Measurements from ENCODE around the gene DALRD3.

Gene DALRD3

DNA sequence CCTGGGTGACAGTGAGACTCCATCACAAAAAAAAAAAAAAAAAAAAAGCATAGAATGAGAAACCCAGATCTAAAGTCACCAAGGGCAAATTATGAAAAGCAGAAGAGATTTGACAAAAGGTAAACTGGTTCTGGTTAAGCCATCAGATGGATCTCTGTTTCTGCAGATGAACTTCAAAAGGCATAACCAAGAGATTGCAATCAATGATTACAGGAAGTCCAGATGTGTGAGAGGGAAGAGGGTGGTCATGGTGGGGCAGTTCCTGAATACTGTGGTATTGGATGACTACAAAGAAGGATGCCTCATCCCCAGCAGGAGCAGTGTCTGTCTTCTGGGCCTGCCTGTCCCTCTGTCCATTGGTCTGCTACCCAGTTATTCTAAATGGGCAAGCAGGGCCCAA, 24.5 kb downstream of the DALRD3 start:
- Histone ChIP-seq H3K9me3 (ENCODE audit: control insufficient read depth in 5 of 5, low read length in 5 of 5) (no peaks in the 10 kb centered on the region), H3K27me3 (ENCODE audit: control insufficient read depth in 5 of 5, insufficient read depth in 4 of 5, low read length in 5 of 5) (no peaks in the 10 kb centered on the region), H3K4me3 (ENCODE audit: low read depth in 1 of 5, low read length in 5 of 5) (no peak overlapping the region), H3K4me1 (ENCODE audit: control insufficient read depth in 5 of 5, insufficient read depth in 5 of 5, low read length in 5 of 5) (peaks cover 9 to 29% (median 24%) of the 10 kb centered on the region in 5 donors), H3K9ac (ENCODE audit: low read length in 5 of 5) (no peak overlapping the region), H3K36me3 (ENCODE audit: control insufficient read depth in 5 of 5, insufficient read depth in 5 of 5, low read length in 5 of 5) (peaks cover 0 to 15% (median 4%) of the 10 kb centered on the region in 5 donors), H3K27ac (ENCODE audit: low read depth, low read length) (no peak overlapping the region)

DNA sequence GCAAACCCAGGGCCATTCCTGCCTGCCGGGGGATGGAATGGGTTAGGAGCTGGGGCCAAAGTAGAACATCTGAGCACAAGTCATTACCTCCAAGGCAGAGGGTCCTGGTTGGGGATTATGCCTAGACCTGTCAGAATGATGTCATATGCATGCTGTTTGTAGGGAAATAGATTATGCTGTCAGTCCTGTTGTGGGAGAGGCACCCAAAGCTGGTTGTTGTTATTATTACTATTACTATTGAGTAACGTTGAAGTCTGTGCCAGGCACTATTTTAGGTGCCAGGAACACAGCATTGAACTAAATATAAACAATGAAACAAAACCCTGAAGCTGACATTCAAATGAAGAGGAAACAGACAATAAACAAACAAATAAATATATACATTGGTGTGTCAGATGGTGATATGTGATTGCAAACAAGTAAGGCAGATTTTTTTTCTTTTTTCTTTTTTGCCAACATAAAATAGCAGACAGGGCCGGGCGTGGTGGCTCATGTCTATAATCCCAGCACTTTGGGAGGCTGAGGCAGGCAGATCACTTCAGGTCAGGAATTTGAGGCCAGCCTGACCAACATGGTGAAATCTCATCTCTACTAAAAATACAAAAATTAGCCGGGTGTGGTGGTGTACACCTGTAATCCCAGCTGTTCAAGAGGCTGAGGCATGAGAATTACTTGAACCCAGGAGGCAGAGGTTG, 26.4 kb downstream of the DALRD3 start:
- H3K27me3 ChIP-seq (ENCODE audit: control insufficient read depth in 5 of 5, insufficient read depth in 4 of 5, low read length in 5 of 5): no peaks in the 10 kb centered on the region
- no peaks in the 10 kb centered on the region for H3K9me3 ChIP-seq (ENCODE audit: control insufficient read depth in 5 of 5, low read length in 5 of 5)
- H3K9ac ChIP-seq (ENCODE audit: low read length in 5 of 5): peak overlapping the region in 3 of 5 donors; percentile 30 to 39 (median 31)
- peaks cover 0 to 15% (median 4%) of the 10 kb centered on the region in 5 donors for H3K36me3 ChIP-seq (ENCODE audit: control insufficient read depth in 5 of 5, insufficient read depth in 5 of 5, low read length in 5 of 5)
- peaks cover 9 to 29% (median 24%) of the 10 kb centered on the region in 5 donors for H3K4me1 ChIP-seq (ENCODE audit: control insufficient read depth in 5 of 5, insufficient read depth in 5 of 5, low read length in 5 of 5)
- peak overlapping the region in 1 of 5 donors; percentile 93 for H3K4me3 ChIP-seq (ENCODE audit: low read depth in 1 of 5, low read length in 5 of 5)
- H3K27ac ChIP-seq (ENCODE audit: low read depth, low read length): no peak overlapping the region

DNA sequence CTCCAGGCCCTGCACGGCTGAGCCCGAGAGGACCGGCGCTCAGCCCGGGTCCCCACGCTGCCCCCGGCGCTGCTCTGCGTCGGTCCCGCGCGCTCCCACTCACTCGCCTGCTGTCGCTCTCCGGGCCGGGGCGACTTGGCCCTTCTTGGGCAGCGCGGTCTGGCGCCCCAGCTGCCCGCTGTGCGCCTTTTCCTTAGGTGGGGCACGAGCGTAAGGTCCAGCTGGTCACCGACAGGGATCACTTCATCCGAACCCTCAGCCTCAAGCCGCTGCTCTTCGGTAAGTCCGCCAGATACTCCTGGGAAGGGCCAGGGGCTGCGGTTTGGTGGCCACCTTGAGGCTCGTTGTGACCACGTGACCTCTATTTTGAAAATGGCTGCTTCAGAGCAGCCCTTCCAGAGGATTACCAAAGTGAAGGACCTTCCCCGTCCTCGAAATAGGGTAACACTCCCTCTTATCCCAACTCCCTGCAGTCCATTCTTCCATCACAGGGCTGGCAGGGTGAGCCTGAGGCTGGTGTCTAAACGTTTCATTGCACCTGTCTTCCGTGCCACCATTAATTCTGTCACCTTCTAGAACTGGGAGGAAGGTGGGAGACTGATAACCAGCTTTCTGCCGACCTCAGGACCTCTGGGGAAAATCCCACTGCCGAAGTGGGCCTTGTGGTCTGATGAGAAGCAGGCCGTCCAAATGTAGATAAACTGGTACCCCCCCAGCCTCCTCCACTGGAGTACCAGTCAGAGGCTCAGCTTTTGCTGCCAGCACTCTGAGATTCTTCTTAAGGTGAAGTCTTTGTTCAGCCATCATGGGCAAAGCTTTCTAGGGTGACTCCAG, 27.5 kb downstream of the DALRD3 start:
- Histone ChIP-seq H3K9me3 (ENCODE audit: control insufficient read depth in 5 of 5, low read length in 5 of 5) (no peaks in the 10 kb centered on the region), H3K4me1 (ENCODE audit: control insufficient read depth in 5 of 5, insufficient read depth in 5 of 5, low read length in 5 of 5) (peaks cover 9 to 29% (median 24%) of the 10 kb centered on the region in 5 donors), H3K27me3 (ENCODE audit: control insufficient read depth in 5 of 5, insufficient read depth in 4 of 5, low read length in 5 of 5) (no peaks in the 10 kb centered on the region), H3K27ac (ENCODE audit: low read depth, low read length) (peak overlapping the region; percentile 90), H3K9ac (ENCODE audit: low read length in 5 of 5) (peak overlapping the region; percentile 48 to 88 (median 71)), H3K36me3 (ENCODE audit: control insufficient read depth in 5 of 5, insufficient read depth in 5 of 5, low read length in 5 of 5) (peaks cover 0 to 20% (median 7%) of the 10 kb centered on the region in 5 donors), H3K4me3 (ENCODE audit: low read depth in 1 of 5, low read length in 5 of 5) (peak overlapping the region; percentile 83 to 95 (median 86))

DNA sequence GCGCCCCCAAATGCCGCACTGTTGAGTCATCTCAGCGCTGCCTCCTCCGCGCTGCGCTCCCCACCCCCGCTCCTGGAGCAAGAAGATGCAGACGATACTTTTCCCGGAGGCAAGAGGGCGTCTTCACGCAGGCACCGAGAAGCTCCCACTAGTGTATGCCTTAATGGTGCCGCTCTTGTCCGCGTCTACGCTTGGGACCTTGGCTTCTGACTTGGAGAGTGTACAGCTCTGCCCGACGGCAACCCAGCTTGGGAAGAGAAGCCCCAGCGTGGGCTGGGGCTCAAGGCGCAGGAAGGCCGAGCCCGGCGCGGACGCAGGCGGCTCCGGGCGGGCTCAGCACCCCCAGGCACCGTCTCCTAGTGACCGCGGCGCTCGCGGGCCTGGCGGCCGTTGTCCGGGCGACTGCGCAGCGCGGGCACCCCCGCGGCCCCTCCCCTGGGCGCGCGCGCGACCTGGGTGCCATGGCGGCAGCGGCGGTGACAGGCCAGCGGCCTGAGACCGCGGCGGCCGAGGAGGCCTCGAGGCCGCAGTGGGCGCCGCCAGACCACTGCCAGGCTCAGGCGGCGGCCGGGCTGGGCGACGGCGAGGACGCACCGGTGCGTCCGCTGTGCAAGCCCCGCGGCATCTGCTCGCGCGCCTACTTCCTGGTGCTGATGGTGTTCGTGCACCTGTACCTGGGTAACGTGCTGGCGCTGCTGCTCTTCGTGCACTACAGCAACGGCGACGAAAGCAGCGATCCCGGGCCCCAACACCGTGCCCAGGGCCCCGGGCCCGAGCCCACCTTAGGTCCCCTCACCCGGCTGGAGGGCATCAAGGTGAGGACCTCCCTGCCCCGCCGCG, 28.4 kb downstream of the DALRD3 start, which contains the start of gene P4HTM:
Gene P4HTM, plus strand, starts transcription at position 446 of the 840 bp plus-strand sequence. Its CDS starts 16 bp downstream, at position 462.
- H3K27me3 ChIP-seq (ENCODE audit: control insufficient read depth in 5 of 5, insufficient read depth in 4 of 5, low read length in 5 of 5): no peaks in the 10 kb centered on the region
- peaks cover 9 to 29% (median 24%) of the 10 kb centered on the region in 5 donors for H3K4me1 ChIP-seq (ENCODE audit: control insufficient read depth in 5 of 5, insufficient read depth in 5 of 5, low read length in 5 of 5)
- H3K9me3 ChIP-seq (ENCODE audit: control insufficient read depth in 5 of 5, low read length in 5 of 5): no peaks in the 10 kb centered on the region
- peak within 1 kb of the TSS; percentile 90 for H3K27ac ChIP-seq (ENCODE audit: low read depth, low read length)
- H3K4me3 ChIP-seq (ENCODE audit: low read depth in 1 of 5, low read length in 5 of 5): peak within 1 kb of the TSS; percentile 83 to 95 (median 86)
- peaks cover 0 to 23% (median 12%) of the 10 kb centered on the region in 5 donors for H3K36me3 ChIP-seq (ENCODE audit: control insufficient read depth in 5 of 5, insufficient read depth in 5 of 5, low read length in 5 of 5)
- H3K9ac ChIP-seq (ENCODE audit: low read length in 5 of 5): peak within 1 kb of the TSS; percentile 66 to 88 (median 72)

DNA sequence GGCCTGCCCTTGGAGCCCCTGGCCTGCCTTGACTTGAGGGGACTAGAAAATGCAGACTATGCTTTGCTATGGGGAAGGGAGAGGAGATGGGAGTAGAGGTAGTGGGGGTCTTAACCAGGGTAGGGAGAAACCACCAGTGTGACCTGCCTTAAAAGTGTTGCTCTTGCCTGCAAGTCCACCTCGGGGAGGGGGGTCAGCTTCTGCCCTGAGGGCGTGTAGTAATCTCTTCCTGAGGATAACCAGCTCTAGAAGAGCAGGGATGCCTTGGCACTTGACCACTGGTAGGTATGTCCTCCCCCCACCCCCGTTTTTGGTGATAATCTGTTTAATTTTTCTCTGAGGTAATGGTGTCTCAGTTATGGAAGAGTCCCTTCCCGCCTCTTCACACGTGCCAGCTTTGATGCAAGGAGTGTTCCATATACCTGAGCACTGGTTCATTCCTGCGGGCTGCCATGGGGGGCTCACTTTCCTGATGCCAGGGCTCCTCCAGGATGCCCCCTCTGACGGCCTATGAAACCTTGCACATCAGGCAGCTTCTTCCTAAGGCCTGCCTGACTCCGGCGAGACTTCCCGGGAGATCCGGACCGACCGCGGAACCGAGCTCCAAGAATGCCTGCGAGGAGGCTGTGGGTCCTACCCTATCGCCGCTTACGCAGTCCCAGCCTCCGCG, 29.1 kb downstream of the DALRD3 start:
- H3K36me3 ChIP-seq (ENCODE audit: control insufficient read depth in 5 of 5, insufficient read depth in 5 of 5, low read length in 5 of 5): peaks cover 0 to 26% (median 19%) of the 10 kb centered on the region in 5 donors

DNA sequence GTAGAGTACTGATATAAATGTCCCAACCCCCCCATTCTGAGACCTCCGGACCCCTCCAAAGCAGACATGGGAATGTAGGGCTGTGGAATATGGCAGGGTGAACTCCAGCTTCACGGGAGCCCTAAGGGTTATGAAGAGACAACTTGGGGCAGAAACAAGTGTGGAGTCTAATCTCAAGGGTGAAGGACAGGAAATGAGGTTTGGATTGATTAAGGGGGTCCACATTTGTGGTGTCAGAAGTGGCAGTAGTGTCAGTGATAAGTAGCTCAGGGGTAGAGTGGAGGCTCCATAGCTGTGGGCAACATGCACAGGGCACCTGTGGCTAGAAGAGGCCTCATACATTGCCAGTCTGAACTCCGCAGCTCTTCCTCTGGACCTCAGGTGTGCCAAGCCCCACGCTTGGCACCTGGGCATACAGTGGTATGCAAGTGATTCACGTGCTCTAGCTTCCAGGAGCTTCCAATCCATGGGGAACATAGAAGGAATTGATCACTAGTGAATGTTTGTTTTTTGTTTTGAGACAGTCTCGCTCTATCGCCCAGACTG, 32.5 kb downstream of the DALRD3 start:
- Histone ChIP-seq H3K4me3 (ENCODE audit: low read depth in 1 of 5, low read length in 5 of 5) (no peak overlapping the region), H3K27ac (ENCODE audit: low read depth, low read length) (no peak overlapping the region), H3K27me3 (ENCODE audit: control insufficient read depth in 5 of 5, insufficient read depth in 4 of 5, low read length in 5 of 5) (no peaks in the 10 kb centered on the region), H3K4me1 (ENCODE audit: control insufficient read depth in 5 of 5, insufficient read depth in 5 of 5, low read length in 5 of 5) (peaks cover 5 to 19% (median 15%) of the 10 kb centered on the region in 5 donors), H3K36me3 (ENCODE audit: control insufficient read depth in 5 of 5, insufficient read depth in 5 of 5, low read length in 5 of 5) (peaks cover 6 to 55% (median 51%) of the 10 kb centered on the region in 5 donors), H3K9ac (ENCODE audit: low read length in 5 of 5) (peak overlapping the region in 1 of 5 donors; percentile 28), H3K9me3 (ENCODE audit: control insufficient read depth in 5 of 5, low read length in 5 of 5) (no peaks in the 10 kb centered on the region)

More for the DNA sequence above, 29.1 kb downstream of the DALRD3 start:
- Histone ChIP-seq H3K27ac (ENCODE audit: low read depth, low read length) (peak overlapping the region; percentile 90), H3K4me1 (ENCODE audit: control insufficient read depth in 5 of 5, insufficient read depth in 5 of 5, low read length in 5 of 5) (peaks cover 9 to 29% (median 24%) of the 10 kb centered on the region in 5 donors), H3K9ac (ENCODE audit: low read length in 5 of 5) (peak overlapping the region; percentile 66 to 84 (median 72)), H3K27me3 (ENCODE audit: control insufficient read depth in 5 of 5, insufficient read depth in 4 of 5, low read length in 5 of 5) (no peaks in the 10 kb centered on the region), H3K4me3 (ENCODE audit: low read depth in 1 of 5, low read length in 5 of 5) (peak overlapping the region; percentile 67 to 95 (median 86)), H3K9me3 (ENCODE audit: control insufficient read depth in 5 of 5, low read length in 5 of 5) (no peaks in the 10 kb centered on the region)

DNA sequence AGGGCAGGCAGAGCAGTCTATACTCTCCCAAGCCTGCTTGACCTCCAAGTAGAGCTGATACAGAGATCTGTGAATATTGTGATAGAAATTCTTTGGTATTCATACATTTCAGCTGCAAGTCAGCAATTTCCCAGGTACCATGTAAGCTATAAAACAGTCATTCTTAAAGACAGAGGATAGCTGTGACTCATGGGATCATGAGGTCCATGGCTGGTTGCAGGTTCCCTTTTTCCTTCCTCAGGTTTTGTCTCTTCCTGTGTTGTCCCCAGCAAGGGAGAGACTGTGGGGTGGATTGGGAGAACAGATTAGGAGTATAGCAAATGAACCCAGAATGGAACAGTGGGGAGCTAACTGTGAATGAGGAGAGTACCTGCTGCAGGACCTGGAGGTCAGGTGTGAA, 33.7 kb downstream of the DALRD3 start:
- Histone ChIP-seq H3K4me3 (ENCODE audit: low read depth in 1 of 5, low read length in 5 of 5) (no peak overlapping the region), H3K9me3 (ENCODE audit: control insufficient read depth in 5 of 5, low read length in 5 of 5) (no peaks in the 10 kb centered on the region), H3K27me3 (ENCODE audit: control insufficient read depth in 5 of 5, insufficient read depth in 4 of 5, low read length in 5 of 5) (no peaks in the 10 kb centered on the region), H3K9ac (ENCODE audit: low read length in 5 of 5) (no peak overlapping the region), H3K27ac (ENCODE audit: low read depth, low read length) (no peak overlapping the region), H3K4me1 (ENCODE audit: control insufficient read depth in 5 of 5, insufficient read depth in 5 of 5, low read length in 5 of 5) (peaks cover 3 to 8% (median 8%) of the 10 kb centered on the region in 5 donors), H3K36me3 (ENCODE audit: control insufficient read depth in 5 of 5, insufficient read depth in 5 of 5, low read length in 5 of 5) (peaks cover 6 to 67% (median 61%) of the 10 kb centered on the region in 5 donors)

DNA sequence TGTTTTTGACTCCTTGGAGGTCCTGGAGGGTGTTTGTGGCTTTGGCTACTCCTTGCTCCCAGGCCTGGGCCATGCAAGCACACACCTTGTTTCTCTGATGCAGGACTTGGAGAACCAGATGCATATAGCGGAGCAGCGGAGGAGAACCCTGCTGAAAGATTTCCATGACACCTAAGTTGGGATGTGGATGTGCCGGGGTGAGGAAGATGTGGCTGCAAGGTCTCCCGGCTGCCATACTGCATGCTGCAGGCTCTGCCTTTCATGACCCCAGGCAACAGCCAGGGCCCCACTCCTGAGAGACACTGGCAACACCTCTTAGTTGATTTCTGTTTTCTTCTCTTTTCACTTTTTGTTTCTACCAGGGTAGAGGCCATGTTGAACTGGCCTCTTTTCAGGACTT, 35.3 kb downstream of the DALRD3 start:
- Histone ChIP-seq H3K4me1 (ENCODE audit: control insufficient read depth in 5 of 5, insufficient read depth in 5 of 5, low read length in 5 of 5) (no peaks in the 10 kb centered on the region), H3K36me3 (ENCODE audit: control insufficient read depth in 5 of 5, insufficient read depth in 5 of 5, low read length in 5 of 5) (peaks cover 11 to 76% (median 71%) of the 10 kb centered on the region in 5 donors), H3K9ac (ENCODE audit: low read length in 5 of 5) (no peak overlapping the region), H3K9me3 (ENCODE audit: control insufficient read depth in 5 of 5, low read length in 5 of 5) (no peaks in the 10 kb centered on the region), H3K4me3 (ENCODE audit: low read depth in 1 of 5, low read length in 5 of 5) (no peak overlapping the region), H3K27ac (ENCODE audit: low read depth, low read length) (no peak overlapping the region), H3K27me3 (ENCODE audit: control insufficient read depth in 5 of 5, insufficient read depth in 4 of 5, low read length in 5 of 5) (no peaks in the 10 kb centered on the region)

DNA sequence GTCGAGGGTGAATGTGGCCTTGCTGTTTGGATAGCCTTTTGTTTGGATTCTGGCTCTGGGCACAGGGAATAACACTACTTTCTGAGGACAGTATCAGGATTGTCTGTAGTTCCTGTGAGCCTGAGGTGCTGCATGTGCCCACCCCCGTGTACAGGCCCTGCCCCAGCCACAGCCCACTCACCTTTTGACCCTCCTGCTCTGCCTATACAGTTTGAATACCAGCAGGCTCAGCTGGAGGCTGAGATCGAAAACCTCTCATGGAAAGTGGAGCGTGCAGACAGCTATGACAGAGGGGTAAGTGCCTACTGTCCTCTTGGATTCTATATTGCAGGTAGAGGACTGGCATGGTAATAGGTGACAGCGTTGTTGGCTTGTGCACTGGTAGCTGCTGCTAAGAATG, 35.7 kb downstream of the DALRD3 start:
- Histone ChIP-seq H3K36me3 (ENCODE audit: control insufficient read depth in 5 of 5, insufficient read depth in 5 of 5, low read length in 5 of 5) (peaks cover 14 to 79% (median 75%) of the 10 kb centered on the region in 5 donors), H3K9me3 (ENCODE audit: control insufficient read depth in 5 of 5, low read length in 5 of 5) (no peaks in the 10 kb centered on the region), H3K4me3 (ENCODE audit: low read depth in 1 of 5, low read length in 5 of 5) (no peak overlapping the region), H3K9ac (ENCODE audit: low read length in 5 of 5) (no peak overlapping the region), H3K27ac (ENCODE audit: low read depth, low read length) (no peak overlapping the region), H3K27me3 (ENCODE audit: control insufficient read depth in 5 of 5, insufficient read depth in 4 of 5, low read length in 5 of 5) (no peaks in the 10 kb centered on the region), H3K4me1 (ENCODE audit: control insufficient read depth in 5 of 5, insufficient read depth in 5 of 5, low read length in 5 of 5) (no peaks in the 10 kb centered on the region)

Measured in subcutaneous abdominal adipose tissue (tissue), 5 donors.